GM21381 (cell line): ENCODE measurements around the gene SDK2.

ENCODE experiments used
- ATAC-seq: cut with Tn5 transposase; IDR thresholded peaks from one replicate; pipeline ENCODE4 v1.9.1; 2021; ENCODE audit warnings: mild to moderate bottlenecking, moderate library complexity; ENCODE audit not compliant: unreplicated experiment

Gene SDK2

DNA sequence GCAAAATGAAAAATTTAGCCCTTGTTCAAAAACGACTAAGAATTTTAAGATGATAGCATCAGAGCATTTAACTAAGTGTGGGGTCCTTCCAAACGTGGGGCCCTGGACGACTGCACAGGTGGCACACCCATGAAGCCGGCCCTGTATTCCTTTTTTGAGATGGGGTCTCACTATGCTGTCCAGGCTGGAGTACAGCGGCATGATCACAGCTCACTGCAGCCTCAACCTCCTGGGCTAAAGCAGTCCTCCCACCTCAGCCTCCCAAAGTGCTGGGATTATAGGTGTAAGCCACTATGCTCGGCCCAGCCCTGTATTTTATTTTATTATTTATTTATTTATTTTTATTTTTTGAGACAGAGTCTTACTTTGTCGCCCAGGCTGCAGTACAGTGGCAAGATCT lies 241.8 kb downstream of the SDK2 start:
- ATAC-seq, result no peak

DNA sequence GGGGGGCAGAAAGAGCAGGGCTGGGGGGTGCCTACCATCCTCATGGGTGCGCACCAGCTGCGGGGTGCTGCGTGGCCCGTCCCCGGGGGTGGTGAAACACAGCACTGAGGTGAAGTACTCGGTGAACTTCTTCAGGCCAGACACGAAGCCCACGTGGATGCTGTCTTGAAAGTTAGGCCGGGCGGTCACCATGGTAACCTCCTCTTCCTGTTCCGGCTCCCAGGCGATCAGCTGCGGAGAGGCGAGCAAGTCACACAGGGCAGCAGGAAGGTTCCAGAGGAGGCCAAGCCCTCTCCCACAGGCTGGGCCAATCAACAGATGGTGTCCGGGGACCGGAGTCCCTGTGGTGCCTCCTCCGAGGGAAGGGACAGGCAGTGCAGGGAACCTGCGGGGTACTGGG lies 242.3 kb downstream of the SDK2 start:
- no peak for ATAC-seq

DNA sequence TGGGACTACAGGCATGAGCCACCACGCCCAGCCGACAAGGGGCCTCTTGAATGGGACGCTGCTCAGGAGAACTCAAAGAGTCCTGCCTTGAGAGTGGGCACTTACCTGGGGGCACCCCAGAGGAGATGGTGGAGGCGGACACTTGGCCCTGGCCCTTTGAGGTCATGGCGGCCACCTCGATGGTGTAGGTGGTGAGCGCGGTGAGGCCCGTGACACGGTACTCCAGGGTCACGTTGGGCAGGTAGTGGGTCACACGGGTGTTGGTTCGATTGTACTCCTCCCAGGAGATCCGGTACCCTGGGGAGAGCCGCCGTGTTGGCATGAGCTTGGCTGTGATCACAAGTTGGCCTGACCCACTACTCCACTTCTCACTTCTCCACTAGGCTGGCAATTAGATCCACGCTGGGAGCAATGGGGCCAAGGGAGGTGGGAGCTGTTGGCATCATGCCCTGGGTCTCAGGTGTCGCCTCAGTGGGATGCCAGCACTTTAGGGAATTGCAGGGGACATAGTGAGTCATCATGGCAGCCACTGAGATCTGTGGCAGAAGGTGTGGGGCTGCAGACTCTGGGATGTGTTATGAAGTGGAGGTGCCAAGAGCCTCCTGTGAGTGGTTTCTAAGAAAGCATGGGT lies 243.2 kb downstream of the SDK2 start:
- no peak for ATAC-seq

DNA sequence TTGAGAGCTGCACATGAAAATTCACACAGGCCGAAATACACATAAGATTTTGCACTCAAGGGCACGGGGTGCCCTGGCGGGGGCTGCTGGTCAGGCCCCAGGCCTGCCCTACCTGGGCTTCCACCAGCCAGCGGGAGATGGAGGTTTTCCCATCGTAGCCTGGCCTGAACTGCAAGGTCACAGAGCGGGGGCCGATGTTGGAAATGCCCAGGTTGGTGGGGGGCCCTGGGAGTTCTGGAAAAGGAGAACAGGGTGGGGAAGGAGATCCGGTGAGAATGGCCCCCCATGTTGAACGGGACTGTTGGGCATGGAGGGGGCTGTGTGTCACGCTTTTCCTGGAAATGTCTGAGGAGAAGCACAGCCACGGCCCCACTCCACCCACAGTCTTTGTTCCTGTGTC lies 245.2 kb downstream of the SDK2 start:
- no peak for ATAC-seq

- no peak for ATAC-seq
These were observed 246.2 kb downstream of the SDK2 start for GRCh38 chr17:73397856-73398540.

DNA sequence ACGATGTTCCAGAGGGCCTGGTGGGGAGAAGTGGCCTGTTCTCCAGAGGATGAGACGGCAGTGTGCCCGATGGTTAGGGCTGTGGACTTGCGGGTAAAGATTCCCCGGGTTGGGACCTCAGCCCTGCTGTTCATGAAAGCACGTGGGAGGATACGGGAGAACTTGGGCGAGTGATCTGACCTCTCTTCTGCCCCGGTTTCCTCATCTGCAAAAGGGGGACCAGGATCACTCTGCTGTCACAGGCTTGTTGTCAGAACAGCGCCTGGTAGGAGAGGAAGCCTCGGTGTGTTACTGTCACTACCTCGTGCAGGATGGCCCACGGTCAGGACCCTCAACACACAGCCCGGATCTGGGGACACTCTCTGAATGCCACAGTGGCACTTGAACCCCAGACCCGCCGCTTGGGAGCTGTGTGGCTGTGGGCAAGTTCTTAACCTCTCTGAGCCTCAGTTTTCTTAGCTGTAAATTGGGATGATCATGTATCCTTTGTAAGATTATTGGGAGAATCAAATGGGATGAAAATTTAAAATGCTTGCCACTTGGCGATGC lies 246.9 kb downstream of the SDK2 start:
- no peak for ATAC-seq

DNA sequence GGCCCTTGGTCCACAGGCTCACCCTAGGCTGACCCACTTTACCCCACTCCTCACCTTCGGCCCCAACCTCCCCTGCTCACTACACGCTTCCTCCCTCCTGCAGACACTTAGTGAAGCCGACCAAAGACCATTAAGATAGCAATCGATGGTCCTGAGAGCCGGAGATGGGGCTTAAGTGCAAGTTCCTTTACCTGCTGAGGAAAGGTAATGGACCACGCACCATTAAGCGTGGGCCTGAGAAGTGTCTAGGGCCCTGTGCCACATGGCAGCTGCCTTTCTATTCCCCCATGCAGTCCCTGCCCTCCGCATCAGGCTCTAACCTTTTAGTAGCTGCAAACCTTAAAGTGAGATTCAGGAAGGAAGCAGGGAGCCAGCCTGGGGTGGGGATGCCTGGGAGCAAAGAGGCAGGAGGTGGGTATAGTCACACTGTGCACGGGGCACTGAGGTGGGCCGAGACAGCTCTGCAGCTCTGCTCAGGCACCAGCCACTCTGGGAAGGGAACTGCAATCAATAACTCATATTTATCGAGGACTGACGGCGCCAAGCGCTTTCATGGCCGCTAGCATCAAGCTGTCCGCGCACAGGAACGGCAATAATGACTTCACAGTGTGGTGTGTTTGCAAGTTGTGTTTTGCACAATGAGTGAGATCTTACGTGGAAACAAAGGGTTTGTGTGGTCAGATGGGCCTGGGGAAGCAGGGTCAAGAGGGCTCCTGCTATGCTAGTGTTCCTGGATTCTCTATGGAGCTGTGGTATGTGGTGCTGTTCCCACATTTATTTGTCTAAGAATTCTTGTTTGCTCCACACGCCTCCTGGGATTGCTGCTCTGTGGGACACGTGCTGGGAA lies 247.6 kb downstream of the SDK2 start:
- no peak for ATAC-seq

DNA sequence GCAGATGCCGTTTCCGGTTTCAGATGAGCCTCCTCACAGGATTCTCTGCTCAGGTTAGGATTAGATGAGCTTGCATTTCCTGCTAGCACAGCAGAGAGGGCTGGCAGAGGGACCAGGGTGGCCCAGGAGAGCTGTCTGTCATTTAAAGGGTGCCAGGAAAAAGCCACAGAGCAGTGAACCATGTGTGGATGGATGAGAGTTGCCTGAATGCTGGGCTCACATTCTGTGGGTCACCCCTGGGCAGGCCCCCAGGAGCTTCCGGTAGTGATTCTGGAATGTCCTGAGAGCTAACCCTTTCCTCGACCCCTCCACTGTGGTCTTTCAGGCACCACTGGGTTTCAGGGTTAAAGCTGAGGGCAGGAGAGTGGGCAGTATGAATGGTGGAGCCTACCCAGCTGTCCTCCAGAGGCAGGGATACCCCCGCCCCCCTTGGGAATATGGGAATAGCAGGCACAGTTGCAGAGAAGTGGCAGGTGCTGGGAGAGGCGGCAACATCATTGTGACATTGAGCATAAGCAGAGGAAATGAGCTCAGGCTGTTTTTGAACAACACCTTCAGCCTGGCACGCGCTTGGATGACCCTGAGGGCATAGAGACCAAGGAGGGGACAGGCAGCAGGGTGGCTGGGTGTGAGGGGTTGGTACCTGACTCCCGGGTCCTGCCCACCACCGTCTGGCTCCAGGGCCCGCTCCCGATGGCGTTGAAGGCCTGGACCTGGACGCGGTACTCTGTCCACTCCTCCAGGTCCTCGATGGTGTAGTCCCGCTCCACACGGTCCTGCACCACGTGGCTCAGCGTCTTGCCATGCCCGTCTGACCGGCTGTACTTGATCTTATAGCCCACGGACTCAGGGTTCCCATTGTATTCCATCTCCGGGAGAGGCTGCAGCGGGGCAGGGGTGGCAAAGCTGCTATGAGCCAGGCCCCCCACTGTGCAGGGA lies 249.5 kb downstream of the SDK2 start:
- no peak for ATAC-seq

DNA sequence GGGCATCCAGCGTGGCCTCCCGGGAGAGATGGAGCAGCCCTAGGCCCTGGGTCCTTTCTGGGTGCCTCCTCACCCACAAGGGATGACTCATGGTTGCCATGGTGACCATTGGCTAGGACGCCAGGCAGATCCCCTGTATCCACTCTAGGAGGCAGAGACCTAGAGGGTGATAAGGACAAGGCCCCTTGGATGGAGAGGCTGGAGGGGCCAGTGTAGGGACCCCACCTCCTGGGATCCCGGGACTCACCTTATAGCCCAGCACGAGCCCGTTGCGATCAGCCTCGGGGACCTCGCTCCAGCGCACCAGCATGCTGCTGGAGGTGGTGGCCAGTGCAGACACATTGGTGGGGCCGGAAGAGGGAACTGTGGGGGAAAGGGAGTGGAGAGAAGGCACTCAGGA lies 250.3 kb downstream of the SDK2 start:
- ATAC-seq, result no peak

DNA sequence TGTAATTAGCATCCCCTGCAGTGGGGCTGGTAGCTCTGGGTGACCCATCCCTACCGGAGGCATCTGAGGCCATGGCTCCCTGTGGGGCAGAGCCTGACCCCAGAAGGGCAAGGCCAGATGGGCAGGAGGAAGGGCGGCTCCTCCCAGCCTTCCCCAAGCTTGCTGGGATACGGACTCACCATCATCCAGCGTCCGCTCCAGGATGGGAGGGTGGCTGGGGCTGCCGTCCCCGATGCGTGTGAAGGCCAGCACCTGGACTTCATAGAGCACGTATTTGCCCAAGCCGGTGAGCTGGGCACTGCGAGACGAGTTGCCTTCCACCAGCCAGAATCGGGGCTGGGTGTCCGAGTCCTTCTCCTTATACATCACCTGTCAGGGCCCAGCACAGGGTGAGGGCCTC lies 250.9 kb downstream of the SDK2 start:
- no peak for ATAC-seq

GRCh38 chr17:73391331-73392265 lies 252.6 kb downstream of the SDK2 start:
- no peak for ATAC-seq

DNA sequence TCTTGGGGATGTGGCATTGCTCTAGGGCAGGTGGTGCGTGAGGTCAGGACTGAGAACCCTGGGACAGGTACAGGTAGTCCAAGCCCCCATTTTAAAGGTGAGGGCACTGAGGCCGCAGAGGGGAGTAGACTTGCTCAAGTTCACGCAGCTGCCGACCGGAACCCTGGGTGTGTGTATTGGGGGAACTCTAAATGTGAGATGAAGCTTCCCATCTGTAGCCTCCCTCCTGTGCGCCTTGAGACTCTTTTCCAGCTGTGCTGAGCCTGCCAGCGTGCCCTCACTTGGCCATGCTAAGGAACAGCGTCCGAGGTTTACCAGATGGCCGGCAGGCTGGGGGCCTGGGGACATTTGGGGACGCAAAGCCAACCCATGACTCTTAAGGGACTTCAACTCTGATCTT lies 253.4 kb downstream of the SDK2 start:
- no peak for ATAC-seq

- ATAC-seq, result no peak
These were observed 254.0 kb downstream of the SDK2 start for GRCh38 chr17:73390221-73390620.

- no peak for ATAC-seq
These were observed 254.8 kb downstream of the SDK2 start for GRCh38 chr17:73389411-73389810.

- no peak for ATAC-seq
These were observed 255.7 kb downstream of the SDK2 start for GRCh38 chr17:73388578-73388905.

GRCh38 chr17:73387746-73388577 lies 256.3 kb downstream of the SDK2 start:
- no peak for ATAC-seq

DNA sequence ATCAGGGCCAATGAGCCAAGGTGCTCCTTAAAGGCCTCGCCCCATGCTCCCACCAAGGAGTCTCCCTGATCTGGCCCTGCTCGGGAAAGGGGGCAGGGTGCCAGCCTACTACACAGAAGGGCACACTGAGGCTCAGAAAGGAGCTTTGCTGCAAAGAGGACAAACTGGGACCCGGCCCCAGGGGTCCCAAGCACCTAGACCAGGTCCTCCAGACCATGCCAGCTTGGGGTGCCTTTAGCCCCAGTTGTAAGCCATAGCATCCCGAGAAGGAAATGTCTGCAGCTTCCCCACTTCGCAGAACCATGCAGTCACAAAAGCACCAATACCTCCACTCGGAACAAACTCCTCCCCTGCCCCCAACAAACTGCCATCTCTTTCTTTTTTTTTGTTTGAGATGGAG lies 257.7 kb downstream of the SDK2 start:
- ATAC-seq, result no peak

DNA sequence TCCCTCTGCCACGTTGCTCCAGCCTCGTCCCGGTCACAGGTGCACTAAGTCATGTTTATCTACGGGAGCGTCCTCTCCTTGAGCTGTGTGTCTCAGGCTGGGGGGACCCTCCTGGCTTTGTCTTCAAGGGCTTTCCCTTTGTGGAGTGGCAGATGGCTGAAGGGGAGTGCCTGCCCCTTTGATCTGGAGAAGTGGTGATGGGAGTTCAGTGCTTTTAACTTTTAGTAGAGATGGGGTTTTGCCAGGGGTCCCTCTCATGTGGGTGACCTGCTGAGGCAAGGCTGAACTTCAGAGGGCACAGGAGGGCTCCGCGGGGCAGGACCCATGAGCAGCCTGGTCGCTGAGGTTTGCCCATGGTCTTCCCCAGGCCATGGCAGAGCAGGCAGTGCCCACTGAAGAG lies 259.3 kb downstream of the SDK2 start:
- ATAC-seq, result no peak
